HG02938 (cell line): ENCODE measurements around the gene ZNF518B.

Experiments
- ATAC-seq: cut with Tn5 transposase; IDR thresholded peaks from one replicate; pipeline ENCODE4 v1.9.1; 2021; ENCODE audit warnings: mild to moderate bottlenecking, moderate library complexity; ENCODE audit not compliant: unreplicated experiment

The ZNF518B gene, protein sequence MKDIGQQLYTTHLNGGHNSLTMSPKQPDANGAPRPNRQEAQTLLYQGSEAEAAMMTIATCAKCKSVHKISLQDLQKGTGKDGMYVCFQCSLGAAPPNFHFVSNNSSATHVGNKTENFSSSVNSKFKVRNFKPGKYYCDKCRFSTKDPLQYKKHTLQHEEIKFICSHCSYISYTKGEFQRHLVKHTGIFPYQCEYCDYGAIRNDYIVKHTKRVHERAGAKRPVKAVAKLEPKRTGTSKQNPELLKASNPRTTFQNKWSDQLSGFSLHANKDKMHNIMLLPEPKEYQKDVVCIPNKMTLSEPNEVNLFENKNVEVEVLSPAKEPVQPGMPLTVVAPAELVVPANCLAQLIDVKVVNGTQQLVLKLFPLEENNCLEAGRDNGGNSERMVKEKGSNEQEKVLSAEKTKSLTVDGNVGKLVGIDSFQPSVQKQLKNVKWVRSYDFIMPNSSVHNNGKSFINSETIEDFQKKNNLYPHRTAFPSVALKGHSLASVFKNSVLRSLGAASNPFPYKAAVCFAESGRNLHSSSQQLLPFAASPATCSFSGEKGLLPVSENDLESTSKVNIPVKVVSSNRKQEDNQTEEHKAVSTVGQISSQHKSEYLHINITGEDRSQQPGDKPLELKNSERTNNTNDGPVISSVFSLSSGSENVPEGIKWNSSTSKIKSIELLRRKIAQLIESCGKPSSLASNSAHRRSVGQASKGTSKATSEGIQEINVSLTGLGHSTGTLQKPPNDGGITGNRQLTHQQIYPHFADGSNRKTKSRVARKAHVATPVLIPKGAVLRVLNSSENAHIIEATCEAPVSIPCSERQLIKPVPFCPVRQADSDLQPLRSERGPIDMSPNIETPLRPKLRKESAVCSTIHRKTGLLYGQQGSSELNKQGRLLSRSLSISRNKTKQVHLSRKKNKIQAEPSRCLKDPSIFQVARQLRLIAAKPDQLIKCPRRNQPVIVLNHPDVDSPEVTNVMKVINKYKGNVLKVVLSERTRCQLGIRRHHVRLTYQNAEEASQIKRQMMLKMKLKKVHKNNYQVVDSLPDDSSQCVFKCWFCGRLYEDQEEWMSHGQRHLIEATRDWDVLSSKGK

DNA sequence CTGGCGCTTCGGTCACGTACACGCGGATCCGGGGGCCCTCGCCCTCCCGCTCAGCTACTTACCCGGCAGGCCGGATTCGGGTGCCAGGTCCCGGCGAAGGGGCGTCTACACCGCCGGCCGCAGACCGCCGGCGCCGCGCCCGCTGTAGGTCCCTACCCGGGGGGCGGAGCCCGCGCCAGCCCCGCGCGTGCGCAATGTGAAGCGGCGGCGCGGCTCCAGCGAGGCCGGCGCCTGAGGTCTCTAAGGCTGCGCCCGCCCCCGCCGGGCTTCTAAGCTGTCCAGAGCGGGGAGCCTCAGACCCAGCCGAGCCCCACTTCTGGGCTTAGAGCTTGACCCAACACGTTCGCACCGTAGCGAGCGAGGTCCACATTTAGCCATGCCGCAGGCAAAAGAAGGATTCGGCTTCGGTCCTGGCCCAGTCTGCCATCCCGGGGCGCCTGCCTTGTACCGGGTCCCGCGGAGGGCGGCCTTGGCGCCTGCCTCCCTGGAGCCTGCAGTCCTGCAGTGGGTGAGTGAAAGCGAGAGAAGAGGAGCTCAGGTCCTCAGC, at the start of gene ZNF518B:
ZNF518B (minus strand) TSS at position 172 of the 547 bp plus-strand sequence. CDS start 11,098 bp downstream, outside the sequence.
- ATAC-seq, result peak; percentile 58

DNA sequence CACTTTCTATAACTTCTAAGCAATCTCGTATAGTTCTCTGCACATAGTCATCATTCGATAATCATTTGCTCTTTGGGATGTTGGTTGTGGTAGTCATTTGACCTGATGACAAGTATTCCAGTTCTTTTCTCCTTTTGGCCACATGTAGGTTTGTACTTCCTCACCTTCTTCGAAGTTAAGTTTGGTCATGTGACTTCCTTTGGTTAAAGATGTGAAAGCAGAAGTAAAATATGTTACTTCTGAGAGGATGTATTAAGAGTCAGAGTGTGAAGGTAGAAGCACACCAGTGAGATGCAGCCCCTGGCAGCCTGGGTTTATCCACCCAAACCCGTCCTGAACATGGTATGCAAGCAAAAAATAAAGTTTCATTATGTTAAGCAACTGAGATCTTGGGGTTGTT, 48.9 kb upstream of the ZNF518B start:
- no peak for ATAC-seq

DNA sequence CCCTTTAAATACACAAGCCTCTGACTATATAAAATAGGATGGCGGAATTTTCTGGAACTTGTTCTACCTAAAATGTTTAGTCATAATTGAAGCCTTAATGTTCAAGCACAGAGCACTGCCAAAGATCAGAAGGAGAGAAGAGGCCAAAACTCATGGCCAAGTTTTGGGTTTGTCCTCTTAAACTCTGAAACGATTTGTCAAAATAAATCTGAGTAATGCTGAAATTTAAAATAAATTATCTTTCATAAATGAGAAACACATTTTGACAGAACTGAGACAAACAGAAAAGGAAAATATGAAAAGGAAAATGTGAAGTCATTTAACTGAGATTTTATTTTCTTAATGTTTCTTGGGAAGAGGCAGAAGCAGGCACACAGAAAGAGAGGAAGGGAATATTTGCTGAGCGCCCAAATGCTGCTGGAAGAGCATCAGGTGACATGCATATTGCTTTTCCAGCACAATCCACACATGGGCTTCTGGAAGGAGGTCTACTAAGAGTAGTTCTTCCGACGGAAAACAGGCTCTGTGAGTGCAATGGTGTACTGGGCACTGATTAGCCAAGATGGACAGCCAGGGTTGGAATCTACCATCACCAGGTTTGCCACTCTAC, 47.4 kb upstream of the ZNF518B start:
- no peak for ATAC-seq

DNA sequence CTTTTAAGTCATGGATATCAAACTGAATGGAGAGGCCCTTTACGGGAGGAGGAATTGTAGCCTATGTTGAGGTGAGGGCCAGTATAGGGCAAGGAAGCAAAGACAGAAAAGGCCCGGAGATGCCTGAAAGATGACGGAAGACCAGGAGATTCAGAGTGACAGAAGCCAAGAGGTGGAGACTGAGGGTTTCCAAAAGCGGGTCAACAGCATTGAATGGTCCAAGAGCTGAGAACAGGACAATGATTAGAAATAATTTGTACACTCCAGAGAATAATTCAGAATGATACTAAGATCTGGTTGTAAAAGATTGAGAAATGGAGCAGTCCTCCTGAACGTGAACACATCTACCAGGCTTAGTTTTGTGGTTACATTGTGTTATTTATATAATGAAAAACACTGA, 45.5 kb upstream of the ZNF518B start:
- no peak for ATAC-seq

DNA sequence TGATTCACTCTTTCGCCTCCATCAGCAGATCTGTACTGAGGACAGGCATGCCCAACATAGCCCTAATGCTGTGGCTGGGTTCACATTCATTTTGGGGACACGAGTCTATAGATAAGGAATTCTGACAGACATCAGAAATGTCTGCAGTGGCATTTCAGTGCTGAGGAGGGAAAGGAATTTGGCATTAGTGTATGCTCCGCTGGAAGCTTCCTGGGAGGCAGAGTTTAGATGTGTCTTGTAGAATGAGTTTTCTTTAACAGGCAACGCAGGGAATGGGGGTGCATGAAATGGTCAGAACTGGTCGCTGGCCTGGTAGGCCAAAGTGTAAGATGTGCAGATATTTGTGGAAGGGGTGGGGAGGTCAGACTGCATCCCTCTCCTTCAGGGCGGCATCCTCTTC, 43.5 kb upstream of the ZNF518B start:
- ATAC-seq, result no peak

DNA sequence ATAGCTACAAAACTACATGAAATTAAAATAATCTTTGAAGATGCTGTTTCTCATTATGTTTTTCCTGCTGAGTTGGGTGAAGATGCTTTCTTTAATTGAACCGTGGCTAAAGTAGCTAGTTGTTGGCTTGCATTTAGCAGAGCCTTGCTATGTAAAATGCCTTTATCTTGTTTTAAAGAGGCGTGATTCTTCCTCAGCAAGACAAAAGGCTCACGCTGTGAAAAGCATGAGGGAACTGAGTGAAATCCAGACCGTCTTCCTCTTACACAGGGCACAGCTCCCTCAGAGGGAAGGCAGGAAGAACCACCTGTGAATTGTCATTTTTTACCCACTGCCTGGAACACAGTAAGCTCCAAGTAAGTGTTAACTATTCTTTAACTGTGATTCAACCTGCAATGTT, 39.0 kb upstream of the ZNF518B start:
- ATAC-seq, result no peak

DNA sequence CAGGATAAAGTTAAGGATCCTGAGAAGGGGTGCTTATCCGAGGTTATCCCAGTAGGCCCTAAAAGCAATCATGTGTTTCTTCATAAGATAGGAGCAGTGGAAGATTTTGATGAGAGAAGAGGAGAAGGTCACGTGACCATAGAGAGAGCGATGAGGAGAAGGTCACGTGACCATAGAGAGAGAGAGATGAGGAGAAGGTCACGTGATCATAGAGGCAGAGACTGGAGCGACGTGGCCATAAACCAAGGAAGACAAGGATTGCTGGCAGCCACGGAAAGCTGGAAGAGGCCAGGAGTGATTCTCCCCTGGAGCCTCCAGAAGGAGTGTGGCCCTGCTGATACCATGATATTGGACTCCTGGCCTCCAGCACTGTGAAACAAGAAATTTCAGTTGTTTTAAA, 38.4 kb upstream of the ZNF518B start:
- ATAC-seq, result no peak

DNA sequence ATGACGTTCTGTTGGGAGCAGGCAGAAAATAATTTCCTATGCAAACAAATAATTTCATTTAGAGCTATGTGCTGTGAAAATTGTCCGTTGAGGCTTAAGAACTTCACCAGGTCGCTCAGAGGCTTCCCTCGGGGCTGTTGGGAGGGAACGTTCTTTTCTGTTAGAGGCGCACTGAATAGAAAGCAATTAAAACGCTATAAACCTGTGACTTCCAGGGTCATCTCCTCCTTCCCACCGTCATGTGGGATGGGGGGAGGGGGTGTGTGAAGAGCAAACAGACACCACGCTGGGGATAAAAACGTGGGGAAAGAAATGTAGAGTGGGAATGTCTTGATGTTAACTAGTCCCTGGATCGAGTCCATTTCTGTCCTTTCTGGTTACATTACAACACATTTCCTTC, 35.2 kb upstream of the ZNF518B start:
- no peak for ATAC-seq

DNA sequence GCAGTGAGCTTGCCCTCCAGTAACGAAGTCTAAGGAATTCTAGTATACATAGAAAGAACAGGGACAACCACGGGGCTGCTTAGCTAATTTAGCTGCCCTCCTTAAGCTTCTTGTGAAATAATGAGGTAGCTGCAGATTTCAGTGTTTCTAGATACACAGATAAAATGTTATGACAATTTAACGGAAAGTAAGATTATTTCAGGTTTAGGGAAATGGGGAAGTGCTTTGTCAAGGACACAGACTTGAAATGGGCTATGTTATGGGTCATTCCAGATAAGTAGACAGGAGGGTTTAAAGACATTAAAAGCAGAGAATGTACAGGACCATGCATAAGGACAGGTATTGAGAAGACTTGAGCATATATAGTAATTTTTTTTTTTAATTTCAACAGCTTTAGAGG, 34.2 kb upstream of the ZNF518B start:
- ATAC-seq, result no peak

DNA sequence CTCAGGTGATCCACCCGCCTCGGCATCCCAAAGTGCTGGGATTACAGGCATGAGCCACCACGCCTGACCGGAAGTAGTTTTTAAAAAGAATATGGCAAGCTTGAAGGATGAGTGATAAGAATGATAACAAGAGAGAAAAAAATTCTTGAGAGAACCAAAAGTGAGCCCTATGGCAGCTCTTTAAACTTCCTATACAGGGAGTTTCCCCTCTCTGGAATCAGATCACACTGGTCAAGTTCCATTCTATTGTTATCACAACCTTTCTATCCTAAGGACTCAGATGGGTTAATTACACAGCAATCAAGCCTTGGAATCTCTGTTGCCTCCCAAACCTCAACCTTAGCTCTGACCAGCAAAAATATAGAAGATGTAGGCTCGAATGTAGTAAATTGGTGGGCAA, 33.8 kb upstream of the ZNF518B start:
- no peak for ATAC-seq

DNA sequence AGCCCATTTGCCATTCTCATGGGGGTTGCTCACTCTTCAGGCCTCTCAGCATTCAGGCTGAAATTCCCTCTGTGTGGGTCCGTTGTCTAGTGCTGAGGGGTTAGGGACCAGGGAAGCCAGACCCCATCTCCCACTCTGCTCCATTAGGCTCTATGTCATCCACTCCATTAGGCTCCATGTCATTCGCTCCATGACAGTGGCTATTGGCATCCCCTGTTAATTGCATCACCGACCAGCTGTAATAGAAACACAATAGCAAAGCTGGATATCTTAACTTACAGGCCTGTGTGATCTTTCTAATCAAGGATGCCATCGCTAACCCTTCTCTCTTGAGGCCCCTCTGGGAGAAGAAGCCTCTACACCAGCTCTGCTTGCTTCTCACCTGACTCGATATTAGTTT, 25.7 kb upstream of the ZNF518B start:
- ATAC-seq, result no peak

DNA sequence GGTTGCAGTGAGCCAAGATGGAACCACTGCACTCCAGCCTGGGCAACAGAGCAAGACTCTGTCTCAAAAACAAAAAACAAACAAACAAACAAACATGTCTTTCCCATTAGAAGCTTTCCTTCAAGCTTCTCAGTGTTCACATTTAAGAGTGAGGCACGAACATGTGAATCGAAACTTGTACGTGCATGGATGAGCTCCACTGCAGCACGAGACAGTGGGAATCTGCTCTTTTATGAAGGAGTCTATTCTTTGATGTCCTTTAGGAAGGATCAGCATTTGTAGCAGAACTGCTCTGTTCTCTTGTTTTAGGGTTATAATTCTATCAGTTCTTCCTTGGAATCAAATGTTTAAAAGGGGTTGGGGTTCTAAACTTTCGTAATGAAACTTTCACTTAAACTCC, 23.4 kb upstream of the ZNF518B start:
- no peak for ATAC-seq

DNA sequence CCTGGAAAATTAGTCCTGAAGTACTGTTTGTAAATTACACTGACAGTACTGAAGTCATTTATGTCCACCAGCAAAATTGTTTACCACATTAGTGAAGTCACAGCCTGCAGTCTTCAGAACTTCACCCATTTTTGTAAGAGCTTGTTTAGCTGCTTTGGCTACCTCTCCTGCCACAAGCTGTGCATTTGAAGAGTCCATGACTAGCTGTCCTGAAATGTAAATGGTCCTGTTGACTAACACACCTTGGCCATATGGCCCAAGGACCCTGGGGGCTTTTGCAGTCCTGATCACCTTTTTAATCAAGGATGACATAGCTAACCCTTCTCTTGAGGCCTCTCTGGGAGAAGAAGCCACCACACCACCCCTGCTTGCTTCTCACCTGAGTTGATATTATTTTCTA, 21.4 kb upstream of the ZNF518B start:
- ATAC-seq, result no peak

DNA sequence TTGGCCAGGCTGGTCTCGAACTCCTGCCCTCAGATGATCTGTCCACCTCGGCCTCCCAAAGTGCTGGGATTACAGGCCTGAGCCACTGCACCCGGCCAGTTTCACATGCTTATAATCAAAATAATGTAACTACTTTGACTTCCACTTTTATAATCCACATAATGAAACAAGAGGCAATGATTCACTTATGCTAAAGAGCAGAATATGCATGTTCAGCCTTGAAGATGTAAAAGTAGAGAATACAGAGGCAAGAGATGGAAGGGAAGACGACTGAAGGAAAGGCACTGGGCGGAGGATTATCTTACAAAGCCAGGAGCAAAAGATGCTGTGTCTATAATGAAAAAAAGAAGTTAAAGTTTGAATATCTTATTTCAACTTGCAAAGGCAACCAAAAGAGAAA, 13.3 kb upstream of the ZNF518B start:
- no peak for ATAC-seq

DNA sequence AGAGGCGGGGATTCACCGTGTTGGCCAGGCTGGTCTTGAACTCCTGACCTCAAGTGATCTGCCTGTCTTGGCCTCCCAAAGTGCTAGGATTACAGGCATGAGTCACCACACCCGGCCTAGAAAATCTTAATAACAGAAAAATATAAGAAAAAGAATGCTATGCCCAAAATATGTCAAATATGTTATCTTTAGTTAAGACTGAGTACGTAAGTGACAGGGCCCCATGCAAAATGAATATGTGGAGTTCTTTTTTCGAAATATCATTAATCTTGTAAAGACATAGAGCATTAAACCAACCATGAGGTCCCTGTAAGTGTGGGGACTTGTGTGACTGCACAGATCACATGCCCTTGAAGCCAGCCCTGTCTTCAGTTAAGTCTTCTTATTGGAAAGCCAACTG, 8.9 kb upstream of the ZNF518B start:
- no peak for ATAC-seq

DNA sequence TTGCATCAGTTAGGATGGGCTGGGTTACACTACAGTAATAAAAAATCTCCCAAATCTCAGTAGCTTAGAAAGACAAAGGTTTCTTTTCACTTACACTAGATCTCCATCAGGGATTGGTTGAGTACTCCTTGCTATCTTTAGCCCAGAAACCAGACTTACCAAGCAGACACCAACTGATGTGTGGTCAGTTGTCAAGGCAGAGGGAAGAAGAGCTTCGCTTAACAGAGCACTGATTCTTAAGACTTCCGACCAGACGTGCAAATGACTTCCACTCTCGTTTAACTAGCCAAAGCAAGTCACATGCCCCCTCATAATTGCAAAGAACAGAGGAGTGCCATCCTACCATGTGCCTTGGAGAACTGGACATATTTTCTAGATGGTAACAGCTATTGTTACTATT, 5.7 kb upstream of the ZNF518B start:
- ATAC-seq, result no peak

DNA sequence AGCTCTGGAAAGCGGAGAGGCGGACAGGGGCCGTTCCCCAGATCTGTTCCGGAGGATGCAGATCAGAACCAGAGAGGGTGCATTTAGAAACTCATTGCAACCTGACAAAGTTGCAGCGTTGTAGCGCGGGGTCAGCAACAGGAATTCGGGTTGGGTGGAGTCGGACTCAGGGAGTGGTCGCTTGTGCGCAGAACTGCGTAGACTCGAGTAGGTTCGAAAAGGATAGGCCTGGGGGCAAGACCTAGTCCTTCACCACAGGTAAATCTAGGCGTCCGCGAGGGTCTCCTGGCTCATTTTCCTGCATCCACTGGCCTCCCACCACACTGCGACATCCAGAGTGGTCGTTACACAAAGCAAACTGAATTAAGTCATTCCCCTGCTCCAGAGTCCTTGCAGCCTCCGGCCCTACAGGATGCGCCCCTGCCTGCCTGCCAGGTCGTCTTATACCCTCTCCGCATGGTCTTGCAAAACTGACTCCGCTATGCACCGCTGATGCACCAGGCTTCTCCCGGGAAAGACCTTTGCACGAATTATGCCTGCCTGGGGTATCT, 4.7 kb upstream of the ZNF518B start:
- ATAC-seq, result no peak

DNA sequence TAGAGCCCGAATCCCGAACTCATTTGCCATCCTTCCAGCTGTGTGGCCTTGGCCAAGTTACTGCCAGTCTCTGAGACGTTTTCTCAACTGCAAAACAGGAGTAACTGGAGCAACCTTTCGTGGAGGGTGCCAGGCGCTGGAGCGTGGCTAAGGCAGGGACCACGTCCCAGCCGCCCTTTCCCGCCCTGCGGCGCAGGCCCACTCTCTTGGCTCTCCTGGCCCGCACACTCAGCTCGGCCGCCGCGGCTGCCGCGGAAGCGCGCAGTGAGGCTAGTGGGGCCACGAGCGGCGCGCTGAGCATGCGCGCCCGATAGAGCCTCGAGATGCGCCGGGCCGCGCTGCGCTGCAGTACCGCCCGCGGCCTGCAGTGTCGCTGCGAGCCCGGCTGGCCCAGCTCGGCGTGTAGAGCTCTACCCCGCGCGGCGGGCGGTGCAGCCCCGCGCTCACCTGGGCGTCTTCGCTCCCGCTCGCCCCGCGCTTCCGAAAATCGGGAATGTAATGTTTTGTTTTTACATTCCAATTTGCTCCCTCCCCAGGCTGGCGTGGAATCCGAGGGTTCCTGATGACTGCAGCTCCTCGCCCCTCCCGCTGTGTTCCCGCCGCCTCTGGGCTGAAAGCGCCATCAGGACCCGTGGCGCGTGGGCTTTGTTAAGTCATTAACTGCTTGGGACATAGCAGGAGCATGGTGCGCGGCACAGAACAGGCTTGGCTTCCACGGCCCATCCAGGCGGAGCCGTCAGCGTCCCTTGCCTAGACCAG, 4.0 kb upstream of the ZNF518B start:
- peak; percentile 59 for ATAC-seq

DNA sequence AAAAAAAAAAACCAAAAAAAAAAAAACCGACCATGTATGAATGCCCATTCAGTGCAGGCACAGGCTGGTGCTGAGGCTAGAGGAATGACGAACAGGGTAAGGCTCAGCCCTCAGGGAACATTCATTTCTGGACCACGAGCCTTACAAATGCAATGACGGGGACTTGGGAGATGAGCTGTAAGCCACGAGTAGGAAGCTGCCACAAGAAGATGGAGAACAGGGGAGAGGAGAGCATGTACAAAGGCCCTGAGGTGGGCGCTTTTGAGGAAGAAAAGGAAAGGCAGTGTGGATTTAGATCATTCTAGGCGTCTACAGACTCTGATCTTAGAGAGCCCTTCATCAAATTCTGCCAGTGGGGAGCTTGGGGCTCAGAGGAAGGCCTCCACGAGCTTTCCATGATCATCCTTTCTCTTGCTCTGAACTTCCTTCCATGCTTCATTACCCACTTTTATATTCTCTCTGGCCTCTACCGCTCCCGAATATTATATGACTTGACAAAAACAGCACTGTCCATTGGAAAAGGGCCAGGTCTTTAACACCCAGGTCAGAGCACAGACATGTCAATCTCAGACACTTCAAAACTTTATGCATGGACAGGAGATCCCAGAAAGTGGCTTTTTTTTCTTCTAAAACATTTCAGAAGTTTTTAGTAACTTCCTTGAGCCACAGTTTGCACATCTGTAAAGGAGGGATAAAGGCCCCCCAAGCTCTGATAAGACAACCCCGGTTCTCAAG, 3.3 kb upstream of the ZNF518B start:
- no peak for ATAC-seq
